Measurements from ENCODE around the gene SKAP2.

The SKAP2 gene

DNA sequence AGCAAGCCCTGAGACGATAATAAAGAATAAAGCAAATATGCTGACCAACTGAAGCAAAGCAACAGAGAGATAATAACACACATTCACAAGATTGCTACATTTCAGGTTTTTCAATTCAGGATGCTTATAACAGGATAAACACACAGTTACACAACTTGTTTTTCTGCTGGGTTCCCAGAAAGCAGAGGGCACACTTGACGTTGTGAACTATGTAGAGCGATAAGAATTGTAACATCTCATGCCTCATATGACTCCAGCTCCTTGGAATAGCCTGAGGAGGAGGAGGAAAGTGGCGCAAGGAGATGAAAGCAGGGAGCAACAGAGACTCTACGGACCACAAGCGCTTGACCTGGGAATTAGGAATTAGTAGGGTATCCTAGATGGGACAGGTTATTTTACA lies 201.7 kb downstream of the SKAP2 start:
- DNase-seq (ENCODE audit: low read depth) = no peak

DNA sequence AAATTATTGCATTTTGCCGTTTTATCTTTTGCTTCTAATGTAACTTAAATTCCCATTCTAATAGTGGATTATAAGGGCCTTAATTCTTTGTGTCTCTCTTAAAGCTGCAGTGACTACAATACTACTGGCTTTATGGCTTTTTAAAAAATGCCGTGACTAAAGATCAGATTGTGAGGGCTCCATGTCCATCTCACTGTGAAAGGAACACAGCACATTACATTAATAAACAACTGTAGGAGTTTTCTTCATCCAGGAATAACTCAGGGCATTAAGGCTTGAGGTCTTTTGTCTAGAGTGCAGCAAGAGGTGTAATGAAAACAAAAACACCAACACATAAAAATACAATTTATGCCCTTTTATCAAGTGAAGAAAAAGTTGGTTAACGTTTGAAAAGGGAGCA lies 205.3 kb downstream of the SKAP2 start:
- no peak for DNase-seq (ENCODE audit: low read depth)

DNA sequence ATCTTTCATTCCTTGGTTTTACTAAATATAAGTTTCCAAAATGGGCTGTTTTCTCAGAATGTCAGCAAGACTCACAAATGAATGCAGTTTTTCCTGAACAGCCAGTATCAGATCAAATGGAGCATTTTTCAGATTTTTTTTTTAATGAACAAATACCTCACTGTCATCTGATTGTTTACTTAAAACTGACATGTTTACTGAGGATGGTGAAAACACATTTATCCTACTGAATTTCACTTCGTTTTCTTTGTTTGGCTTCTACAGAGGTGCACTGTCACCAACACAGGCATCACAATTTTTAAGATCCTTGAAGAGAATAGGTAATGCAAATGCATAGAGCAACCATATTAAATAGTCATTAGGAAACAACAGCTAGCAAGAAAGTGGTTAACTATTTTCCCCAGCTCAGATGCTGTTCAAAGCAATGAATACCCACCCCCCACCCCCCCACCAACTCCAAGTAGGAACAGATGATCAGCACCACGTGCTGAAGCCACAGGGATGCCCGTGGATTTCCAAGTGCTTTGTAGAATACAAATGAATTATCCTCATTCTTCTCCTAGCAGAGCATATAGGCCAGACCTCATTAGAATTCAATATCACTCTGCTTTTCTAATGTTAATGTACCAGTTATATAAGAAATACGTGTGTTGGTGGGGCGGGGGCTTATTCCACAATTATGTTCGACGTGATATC lies 205.9 kb downstream of the SKAP2 start:
- DNase-seq (ENCODE audit: low read depth) = no peak

DNA sequence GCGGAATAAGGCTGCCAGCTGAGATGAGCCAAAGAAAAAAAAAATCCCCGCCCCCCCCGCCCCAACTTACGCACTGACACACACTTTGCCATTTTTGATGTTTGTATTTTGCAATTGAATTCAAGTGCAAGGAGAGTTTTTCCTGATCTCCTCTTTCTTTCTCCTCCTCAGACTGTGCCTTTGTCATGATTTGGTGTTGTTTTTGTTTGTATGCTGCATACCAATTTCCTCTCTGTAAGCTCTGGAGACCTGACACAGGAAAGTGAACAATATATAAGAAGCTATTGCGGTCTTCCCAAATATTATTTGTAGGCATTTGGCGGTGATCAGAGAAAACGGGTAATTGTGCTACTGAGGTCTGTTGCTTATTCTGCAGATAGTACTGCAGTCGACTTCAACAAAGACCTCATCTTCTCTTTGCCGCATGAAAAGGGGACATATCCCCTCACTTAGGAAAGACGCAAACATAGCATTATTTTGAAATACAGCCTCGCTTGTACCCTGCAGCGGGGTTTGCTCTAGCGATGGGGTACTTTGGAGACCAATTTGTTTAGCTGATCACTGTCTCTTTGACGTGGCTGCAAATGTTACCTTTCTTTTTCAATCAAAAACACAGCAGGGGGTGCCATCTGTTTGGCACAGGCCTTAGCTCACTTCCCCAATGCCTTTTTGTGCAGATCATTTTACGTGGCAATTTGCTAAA lies 206.6 kb downstream of the SKAP2 start:
- no peak for DNase-seq (ENCODE audit: low read depth)

DNA sequence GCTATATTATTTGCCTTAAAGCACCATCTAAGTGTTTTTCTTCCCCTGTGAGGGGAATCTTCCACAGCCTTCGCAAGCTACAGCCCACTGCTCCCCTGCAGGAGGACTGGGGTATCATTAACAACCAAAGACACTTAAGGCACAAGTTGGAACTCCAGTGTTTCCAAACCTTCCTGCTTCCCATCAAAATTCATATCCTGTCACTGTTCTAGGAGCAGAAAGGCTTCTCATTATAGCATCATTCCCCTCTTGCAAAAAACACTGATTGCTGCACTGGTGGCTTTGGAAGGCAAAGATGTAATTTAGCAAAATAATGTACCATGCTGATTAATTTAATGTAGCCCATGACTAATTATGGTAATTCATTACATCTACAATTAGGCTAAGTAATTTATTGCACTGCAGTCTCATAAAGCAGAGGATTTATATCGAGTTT lies 207.2 kb downstream of the SKAP2 start:
- DNase-seq (ENCODE audit: low read depth) = no peak

DNA sequence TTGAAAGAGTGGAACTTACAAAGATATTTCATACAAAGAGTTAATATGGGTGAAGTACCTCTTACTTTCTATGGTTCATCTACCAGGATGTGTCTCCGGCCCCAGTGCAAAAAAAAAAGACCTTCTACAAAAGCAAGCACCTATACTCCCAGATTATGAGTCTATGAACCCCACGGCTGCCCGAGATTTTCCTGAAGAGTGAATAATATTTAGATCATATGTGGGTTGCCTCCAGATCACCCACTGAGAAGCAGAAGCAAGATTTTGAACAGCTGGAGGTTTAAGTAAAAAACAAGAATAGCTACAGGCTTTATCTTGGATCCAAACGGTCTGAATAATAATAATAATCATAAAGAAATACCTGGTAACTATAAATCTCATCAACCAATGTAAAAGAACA lies 207.7 kb downstream of the SKAP2 start:
- DNase-seq (ENCODE audit: low read depth) = no peak

DNA sequence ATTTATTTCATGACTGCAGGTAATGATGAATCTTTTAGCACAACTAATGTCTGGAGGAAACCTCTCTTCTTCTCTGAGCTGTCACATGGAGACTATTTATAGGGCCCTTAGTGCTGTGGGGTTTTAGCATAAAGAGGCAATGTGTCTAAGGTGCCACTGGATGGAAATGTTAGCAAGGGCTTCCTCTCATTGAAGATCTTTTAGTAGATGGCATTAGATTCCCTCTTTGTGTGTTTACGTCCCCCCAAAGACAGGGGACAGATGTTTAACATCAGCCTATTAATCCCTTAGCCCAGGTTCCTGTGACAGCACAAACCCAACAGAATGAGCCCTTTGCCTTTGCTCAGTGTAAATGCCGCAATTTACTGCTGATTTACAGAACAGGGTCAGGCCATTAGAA lies 208.6 kb downstream of the SKAP2 start:
- DNase-seq (ENCODE audit: low read depth) = no peak

DNA sequence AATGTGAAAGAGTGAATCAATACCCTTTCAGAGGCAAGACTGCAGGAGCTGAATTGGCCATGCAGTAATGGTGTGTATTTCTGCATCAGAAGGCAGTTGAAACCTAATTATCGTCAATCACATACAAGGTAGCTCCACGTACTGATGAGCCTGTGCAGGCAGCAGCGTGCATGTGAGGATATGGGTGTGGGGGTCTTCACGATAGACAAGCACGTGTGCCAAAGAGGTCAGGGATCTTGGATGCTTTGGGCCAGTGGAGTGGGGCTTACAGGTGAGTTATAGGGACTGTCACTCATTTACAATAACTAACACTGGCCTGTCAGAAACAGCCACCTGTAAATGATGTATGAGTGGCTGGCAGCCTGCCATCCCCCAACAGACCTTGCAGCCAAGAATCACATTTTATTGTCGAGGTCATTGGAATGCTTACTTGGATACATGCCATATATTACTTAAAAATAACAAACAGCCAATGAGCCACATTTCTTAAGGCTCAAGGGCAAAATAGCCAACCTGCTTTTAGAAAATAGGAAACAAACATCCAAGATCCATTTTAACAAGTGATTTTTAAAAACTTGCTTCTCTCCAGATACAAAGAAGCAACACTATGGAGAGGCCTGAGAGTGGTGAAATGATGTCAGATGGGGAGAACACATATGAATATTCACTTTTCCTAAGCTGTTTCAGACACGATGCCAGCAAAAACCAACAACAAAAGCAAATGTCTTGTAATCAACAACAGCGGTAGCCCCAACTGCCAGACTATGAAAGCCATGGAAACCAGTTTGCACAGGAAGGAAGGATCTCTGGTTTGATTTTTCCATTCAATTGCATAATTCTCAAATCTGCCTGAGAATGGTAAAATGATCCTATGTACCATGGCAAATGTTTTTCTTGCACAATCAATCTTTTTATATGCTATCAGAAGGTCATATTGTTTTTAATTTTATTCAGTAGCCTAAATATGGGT lies 210.7 kb downstream of the SKAP2 start:
- DNase-seq (ENCODE audit: low read depth) = no peak

DNA sequence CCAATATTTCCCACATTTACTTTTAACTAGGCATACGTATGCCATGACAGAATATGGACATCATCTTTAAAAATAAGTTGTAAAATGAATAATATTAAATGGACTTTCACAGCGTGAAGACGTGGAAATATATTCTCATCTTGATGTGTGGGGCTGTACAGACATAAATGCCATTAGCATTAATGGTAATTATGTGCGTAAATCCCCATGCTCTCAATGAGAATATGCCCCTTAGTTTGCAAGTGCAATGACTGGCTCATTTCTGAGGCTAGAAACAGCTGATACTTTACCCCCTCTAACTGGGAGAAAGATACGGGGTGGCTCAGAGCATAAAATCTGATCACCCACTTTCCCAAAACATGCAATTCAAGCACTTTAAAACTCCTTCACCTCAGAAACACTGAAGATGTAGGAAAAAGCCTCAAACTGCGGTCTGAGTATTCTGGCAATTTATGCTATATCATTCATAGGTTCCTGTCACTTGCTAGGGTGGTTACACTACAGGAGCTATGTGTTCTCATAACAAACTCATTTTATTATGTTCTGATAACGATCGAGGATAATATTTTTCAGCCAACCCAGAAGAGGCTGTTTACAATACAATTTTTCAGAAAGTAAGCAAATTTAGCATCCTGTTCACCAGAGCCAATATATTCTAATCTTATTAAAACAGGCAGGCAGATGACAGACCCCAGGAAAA lies 211.8 kb downstream of the SKAP2 start:
- no peak for DNase-seq (ENCODE audit: low read depth)

DNA sequence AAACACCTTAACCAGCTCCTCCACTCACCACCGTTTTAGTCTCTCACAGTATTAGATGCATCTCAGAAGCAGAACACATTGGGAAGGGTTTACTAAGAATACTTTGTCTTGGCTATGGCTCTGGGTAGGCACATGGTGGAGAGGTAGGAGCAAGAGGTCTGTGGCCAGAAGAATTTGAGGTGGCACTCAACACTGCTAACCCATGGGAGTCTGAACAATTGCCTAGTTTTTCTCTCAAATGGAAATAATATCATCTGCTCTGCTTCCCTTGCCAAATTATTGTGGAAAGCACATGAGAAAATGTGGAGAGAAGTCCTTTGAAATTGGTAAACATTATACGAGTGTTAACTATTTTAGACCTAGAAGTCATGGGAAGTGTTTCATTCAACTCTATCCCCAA lies 214.3 kb downstream of the SKAP2 start:
- no peak for DNase-seq (ENCODE audit: low read depth)

DNA sequence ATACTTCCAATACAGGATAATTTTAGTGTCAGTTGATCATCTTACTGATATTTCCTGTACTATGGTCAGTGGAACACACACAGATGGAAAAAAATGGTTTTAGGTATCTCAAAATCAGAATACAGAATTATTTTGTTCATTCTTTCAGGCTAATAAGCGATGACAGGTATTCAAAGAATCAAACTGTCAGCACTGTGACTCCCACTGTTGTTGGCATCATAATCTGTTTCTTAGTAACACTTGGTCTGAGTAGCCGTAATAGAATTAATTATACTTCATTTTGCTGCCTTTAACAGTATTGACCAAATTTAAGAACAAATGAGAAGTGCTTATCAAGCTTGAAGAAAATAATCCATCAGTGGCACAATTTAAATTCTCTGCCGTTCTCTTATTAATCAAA lies 215.0 kb downstream of the SKAP2 start:
- no peak for DNase-seq (ENCODE audit: low read depth)

DNA sequence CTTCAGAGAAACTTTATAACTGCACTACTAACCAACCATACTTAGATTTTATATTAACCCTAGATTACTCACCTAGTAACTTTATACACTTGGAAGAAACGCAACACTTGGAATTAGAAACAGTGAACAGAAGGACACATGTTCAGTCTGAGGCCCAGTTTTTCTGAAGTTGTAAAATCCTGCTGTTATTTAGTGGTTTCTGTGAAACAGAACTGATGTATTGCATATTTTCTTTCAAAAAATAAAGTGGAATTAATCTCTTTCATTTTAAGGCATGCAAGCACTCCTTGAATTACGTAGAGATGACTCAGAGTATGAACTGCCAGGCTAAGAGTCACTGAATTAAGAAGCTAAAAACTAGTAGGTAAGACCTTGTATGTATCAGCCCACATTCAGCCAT lies 215.8 kb downstream of the SKAP2 start:
- no peak for DNase-seq (ENCODE audit: low read depth)

DNA sequence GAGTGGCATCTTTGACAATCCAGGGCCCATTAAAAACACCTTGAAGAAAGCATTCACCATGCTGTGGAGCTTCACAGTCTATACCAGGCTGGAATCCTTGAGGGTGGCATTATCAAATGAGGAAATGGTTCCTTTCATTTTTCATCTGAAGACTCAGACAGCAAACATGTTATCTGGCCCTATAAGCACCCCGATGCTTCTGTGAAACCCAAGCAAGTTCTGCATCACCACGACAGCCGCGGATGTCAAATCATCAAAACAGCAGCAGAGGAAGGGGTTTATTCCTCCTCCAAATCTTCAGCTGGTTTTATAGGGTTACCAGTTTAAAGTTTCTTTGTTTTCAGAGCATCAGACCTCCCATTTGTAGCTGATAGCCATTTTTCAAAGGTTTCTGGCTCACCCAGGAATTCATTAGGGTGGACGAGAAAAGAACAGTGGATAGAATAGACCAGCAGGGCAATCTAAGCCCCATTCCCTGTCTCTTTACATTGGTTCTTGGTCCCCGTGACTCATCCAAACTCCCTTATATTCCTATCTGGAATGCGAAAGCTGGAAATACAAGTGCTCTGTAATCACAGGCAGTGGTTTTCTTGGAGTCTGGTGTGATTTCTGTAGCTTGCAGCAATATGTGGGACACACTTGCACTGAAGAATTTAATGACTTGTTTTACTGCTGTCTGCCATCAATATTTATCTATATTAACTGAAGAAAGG lies 217.9 kb downstream of the SKAP2 start:
- no peak for DNase-seq (ENCODE audit: low read depth)

DNA sequence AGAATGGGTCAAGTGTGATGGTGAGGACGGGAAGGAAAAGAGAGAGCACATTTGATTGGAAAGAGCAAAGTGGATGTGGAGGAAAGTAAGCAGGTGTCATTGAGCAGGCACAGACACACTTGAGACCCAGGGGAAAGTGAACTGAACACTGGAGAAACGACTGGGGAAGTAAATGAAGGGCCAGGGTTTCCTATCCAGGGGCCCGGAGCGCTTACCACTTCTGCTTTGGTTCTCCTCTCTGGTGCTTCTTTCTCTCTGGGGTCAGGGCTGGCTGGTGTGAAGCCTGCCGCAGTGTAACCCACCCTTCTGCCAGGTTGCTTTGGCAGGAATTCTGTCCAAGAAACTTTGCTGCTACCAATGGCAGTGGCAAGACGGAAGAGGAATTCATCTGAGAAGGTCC lies 219.3 kb downstream of the SKAP2 start:
- DNase-seq (ENCODE audit: low read depth) = no peak

DNA sequence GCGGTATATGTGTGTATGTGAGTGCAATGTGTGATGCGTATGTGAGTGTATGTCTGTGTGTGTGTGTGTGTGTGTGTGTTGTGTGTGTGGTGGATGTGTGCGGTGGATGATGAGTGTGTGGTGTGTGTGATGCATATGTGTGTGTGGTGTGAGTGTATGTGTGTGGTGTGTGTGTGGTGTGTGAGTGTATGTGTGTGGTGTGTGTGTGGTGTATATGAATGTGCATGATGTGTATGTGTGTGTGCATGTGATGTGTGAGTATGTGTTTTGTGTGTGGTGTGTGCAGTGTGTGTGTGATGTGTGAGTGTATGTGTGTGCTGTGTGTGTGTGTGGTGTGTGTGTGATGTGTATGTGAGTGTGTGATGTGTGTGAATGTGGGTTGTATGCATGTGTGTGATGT lies 222.0 kb downstream of the SKAP2 start:
- DNase-seq (ENCODE audit: low read depth) = no peak

DNA sequence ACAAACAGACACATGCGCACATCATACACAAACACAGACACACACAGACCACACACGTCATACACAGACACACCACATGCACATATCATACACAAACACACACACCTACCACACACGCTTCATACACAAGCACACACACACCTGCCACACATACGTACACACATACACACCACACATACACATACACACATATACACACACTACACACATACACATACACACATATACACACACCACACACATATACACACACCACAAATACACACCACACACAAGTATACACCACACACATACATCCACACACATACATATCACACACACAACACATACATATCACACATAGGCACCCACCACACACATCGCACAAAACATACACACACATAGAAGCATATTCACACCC lies 224.7 kb downstream of the SKAP2 start:
- DNase-seq (ENCODE audit: low read depth) = no peak

DNA sequence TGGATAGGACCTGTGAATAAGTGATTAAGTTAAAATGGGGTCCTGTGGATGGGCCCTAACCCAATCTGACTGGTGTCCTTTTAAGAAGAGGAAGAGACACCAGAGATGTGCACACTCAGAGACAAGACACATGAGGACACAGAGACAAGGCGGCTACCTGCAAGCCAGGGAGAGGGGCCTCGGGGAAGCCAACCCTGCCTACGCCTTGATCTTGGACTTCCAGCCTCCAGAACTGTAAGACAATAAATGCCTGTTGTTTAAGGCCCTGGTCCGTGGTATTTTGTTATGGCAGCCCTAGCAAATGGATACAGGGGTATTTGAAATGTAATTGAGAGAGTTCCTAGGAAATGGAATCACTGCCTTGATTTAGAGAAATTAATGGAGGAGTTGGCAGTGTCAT lies 225.3 kb downstream of the SKAP2 start:
- no peak for DNase-seq (ENCODE audit: low read depth)

DNA sequence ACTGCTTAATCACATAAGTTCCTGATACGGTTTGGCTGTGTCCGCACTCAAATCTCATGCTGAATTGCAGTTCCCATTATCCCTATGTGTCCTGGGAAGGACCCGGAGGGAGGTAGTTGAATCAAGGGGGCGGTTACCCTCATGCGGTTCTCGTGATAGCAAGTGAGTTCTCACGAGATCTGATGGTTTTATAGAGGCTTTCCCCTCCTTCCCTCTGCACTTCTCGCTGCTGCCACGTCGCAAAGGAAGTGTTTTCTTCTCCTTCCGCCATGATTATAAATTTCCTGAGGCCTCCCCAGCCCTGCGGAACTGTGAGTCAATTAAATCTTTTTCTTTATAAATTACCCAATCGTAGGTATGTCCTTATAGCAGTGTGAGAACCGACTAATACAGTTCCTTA lies 226.2 kb downstream of the SKAP2 start:
- DNase-seq (ENCODE audit: low read depth) = no peak

DNA sequence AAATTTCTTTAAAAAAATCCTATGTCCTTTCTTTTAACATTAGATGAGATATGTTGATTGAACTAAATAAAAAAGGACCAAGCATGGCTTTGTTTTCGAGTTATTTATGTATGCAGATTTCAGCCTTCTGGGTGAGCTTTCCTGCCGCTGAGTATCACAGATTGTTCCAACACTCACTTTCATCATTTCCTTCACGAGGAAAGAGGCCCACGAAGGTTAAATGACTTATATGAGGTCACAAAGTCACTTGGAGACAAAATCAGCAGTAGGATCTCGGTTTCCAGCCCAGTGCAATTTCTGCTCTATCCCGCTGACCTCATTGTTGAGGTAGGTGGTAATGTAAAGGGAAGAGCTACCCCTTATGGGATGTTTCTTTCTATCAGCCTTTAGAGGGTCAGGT lies 226.8 kb downstream of the SKAP2 start:
- DNase-seq (ENCODE audit: low read depth) = no peak

DNA sequence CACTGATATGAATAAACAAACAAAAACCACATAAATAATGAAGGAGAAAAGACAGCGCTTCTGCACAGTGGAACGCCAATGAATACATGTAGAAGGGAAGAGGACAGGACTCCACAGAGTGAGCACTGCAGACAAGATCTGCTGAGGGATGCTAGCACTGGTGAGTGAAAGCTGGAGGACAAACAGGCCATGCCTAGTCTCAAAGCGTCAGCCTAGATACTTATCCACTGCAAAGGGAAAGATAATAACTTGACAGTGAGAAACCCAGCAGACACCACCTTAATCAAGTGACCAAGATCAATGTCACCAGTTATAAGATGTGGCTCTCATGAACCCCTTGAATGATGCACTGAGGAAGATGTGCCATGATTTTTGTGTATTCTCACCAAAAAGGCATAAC lies 227.6 kb downstream of the SKAP2 start:
- DNase-seq (ENCODE audit: low read depth) = no peak

DNA sequence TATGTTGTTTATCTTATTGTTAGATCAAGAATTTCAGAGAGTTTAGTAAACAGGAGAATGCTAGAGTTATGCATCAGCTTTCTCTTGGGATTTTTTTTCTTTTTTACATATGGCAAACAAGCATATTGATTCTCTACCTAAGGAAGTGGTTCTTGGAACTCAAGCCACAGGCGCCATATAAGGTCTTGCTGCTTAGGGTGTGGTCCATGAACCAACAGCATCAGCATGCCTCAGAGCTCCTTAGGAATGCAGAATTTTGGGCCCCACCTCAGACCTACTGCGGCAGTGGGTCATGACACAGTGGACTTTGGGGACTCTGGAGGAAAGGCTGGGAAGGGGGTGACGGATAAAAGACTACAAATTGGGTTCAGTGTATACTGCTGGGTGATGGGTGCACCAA lies 230.8 kb downstream of the SKAP2 start:
- no peak for DNase-seq (ENCODE audit: low read depth)

DNA sequence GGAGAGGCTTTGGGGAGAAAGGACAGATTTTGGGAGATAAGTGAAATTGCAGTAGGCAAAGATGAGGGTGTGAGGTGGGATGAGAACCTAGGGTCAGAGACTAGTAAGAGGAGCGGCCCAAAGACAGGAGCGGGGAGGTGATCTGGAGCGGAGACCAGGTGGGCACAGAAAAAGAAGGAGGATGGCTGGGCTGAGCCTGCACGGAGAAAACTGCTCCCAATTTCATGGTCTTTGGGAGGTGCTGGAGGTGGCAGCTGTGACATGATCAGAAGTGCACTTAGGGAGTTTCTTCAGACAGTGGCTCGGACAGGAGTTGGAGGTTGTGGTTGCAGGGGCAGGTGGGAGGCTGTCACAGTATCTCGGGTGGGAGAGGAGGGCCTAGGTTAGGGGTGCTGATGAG lies 232.8 kb downstream of the SKAP2 start:
- no peak for DNase-seq (ENCODE audit: low read depth)
